Measurements from ENCODE around the gene CLEC19A. TPM values are rescaled to one million over a fixed set of nuclear protein-coding genes. Genes with fewer than 3 reads are reported as not detected.

Gene CLEC19A
- total RNA-seq, 2 experiments from 2014 or later = not detected

DNA sequence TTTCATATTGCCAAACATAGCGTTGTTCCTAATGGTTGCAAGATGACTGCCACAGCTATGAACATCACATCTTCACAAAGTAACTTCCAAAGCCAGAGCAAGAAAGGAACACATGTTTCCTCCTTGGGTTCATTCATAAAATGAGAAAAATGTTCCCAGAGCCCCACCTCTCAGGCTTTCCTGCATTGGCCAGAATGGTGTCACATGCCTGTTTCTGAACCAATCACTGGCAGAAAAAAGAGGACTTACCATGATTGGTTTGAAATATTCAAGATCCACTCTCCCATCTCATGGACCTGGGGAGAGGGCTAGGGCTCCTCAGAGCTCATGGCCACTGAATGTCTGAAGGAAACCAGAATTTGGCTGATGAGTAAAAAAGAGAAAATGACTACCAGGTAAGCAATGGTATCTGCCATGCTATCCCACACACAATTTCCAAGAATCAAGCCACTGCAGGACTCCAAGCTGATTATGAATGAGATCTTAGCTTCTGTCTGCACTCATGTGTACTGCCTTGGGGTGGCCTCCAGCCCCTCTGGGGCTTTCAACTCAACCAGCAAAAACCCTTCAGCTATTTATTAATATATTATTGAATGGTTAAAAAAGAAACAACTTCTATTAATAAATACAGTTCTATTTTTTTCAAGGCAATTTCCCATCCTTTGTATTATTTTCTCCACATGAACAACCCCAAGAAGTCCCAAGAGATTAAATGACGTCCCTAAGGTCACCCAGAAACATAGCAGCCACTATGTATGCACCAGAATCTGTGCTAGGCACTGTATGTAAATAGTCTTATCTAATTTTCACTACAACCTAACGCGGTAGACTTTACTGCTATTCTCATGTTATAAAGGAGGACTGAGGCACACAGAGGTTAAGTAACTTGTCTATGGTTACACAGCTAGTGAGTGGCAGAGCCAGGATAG, 70.8 kb downstream of the CLEC19A start:
- POLR2A ChIA-PET = no interaction called here
- Mint-ChIP-seq H3K4me3 (no peak overlapping the region), H3K27me3 (no peaks in the 10 kb centered on the region), H3K27ac (no peak overlapping the region), H3K4me1 (ENCODE audit: low read depth) (no peaks in the 10 kb centered on the region), H3K36me3 (ENCODE audit: low read depth) (no peaks in the 10 kb centered on the region), H3K9me3 (no peaks in the 10 kb centered on the region)
- DNase-seq (no peak), ATAC-seq (ENCODE audit: poor library complexity) (no peak)
- H3K27me3 ChIP-seq (ENCODE audit: control insufficient read depth in 1 of 2, insufficient read depth in 2 of 2, low read length in 2 of 2) = no peaks in the 10 kb centered on the region
- H3K36me3 ChIP-seq (ENCODE audit: insufficient read depth, low read length) = no peaks in the 10 kb centered on the region
- H3K9me3 ChIP-seq (ENCODE audit: control insufficient read depth in 1 of 2, insufficient read depth in 1 of 2, low read length in 2 of 2) = peaks cover 0 to 4% of the 10 kb centered on the region in 2 experiments
- intact Hi-C loops (cut with DNase I, micrococcal nuclease) = no loop called here
- TF ChIP-seq, protein P1, sequence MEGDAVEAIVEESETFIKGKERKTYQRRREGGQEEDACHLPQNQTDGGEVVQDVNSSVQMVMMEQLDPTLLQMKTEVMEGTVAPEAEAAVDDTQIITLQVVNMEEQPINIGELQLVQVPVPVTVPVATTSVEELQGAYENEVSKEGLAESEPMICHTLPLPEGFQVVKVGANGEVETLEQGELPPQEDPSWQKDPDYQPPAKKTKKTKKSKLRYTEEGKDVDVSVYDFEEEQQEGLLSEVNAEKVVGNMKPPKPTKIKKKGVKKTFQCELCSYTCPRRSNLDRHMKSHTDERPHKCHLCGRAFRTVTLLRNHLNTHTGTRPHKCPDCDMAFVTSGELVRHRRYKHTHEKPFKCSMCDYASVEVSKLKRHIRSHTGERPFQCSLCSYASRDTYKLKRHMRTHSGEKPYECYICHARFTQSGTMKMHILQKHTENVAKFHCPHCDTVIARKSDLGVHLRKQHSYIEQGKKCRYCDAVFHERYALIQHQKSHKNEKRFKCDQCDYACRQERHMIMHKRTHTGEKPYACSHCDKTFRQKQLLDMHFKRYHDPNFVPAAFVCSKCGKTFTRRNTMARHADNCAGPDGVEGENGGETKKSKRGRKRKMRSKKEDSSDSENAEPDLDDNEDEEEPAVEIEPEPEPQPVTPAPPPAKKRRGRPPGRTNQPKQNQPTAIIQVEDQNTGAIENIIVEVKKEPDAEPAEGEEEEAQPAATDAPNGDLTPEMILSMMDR (IDR thresholded peaks at IDR 0.05) = no peak
- CTCF ChIA-PET = no interaction called here
- H3K4me3 ChIP-seq (ENCODE audit: low read length) = no peak overlapping the region
- H3K27ac ChIP-seq (ENCODE audit: low read depth in 1 of 2, low read length in 2 of 2) = no peak overlapping the region
- no peaks in the 10 kb centered on the region for H3K4me1 ChIP-seq (ENCODE audit: insufficient read depth, low read length)

DNA sequence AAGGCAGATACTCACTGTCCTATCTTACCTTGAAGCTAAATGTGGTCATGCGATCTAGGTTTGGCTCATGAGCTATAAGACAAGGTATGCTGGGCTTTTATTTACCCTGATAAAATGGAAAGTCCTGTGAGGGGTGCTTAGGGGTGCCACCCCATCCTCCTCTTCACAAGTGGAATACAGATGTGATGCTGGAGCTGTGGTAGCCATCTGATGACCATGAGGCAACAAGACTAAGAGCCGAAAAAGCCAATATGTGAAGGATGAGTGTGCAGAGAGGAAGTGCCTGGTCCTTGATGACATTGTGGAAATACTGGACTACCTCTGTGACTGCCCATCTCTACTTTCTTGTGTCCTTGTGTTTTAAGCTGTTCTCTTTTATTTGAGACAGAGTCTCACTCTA, 74.0 kb downstream of the CLEC19A start:
- Mint-ChIP-seq H3K27me3 (no peaks in the 10 kb centered on the region), H3K27ac (no peak overlapping the region), H3K4me3 (no peak overlapping the region), H3K36me3 (ENCODE audit: low read depth) (no peaks in the 10 kb centered on the region), H3K9me3 (no peaks in the 10 kb centered on the region), H3K4me1 (ENCODE audit: low read depth) (no peaks in the 10 kb centered on the region)
- H3K27ac ChIP-seq (ENCODE audit: low read depth in 1 of 2, low read length in 2 of 2) = no peak overlapping the region
- ChIA-PET CTCF (no interaction called here), POLR2A (no interaction called here)
- ATAC-seq (ENCODE audit: poor library complexity) (no peak), DNase-seq (no peak)
- TF ChIP-seq, protein P1 (IDR thresholded peaks at IDR 0.05) = no peak
- peaks cover 0 to 4% of the 10 kb centered on the region in 2 experiments for H3K9me3 ChIP-seq (ENCODE audit: control insufficient read depth in 1 of 2, insufficient read depth in 1 of 2, low read length in 2 of 2)
- no peak overlapping the region for H3K4me3 ChIP-seq (ENCODE audit: low read length)
- H3K36me3 ChIP-seq (ENCODE audit: insufficient read depth, low read length) = no peaks in the 10 kb centered on the region
- no peaks in the 10 kb centered on the region for H3K4me1 ChIP-seq (ENCODE audit: insufficient read depth, low read length)
- H3K27me3 ChIP-seq (ENCODE audit: control insufficient read depth in 1 of 2, insufficient read depth in 2 of 2, low read length in 2 of 2) = no peaks in the 10 kb centered on the region
- intact Hi-C loops (cut with DNase I, micrococcal nuclease) = no loop called here

Other genes starting within 250 kb of the CLEC19A start
- gene COQ7, start 218.1 kb upstream of the CLEC19A start, total RNA-seq = 1 to 10 TPM; 7.9 to 9.1 TPM
- under 1 TPM; 0.31 to 0.36 TPM for gene ITPRIPL2, start 171.8 kb upstream of the CLEC19A start, total RNA-seq
- not detected for gene SYT17, start 117.5 kb upstream of the CLEC19A start, total RNA-seq
- gene TMC5, start 132.2 kb downstream of the CLEC19A start, total RNA-seq = not detected
- gene GDE1, start 236.4 kb downstream of the CLEC19A start, total RNA-seq = 10 to 100 TPM; 22.0 to 22.2 TPM
- 10 to 100 TPM; 14.8 to 15.4 TPM for gene CCP110, start 238.2 kb downstream of the CLEC19A start, total RNA-seq